ENCODE results near the gene CAMTA1.

GRCh38 chr1:7658099-7658498 lies 872.8 kb downstream of the CAMTA1 start:
- TF ChIP-seq CTCF (conservative IDR thresholded peaks at IDR 0.05; ENCODE audit: low read length), result no peak
- no peak for TF ChIP-seq EZH2phosphoT487 (IDR thresholded peaks at IDR 0.05; ENCODE audit: borderline replicate concordance, low read depth, low read length)
